ENCODE measurements around the gene KREMEN2.

GRCh38 chr16:2948807-2949704 lies 15.0 kb upstream of the KREMEN2 start:
- TF ChIP-seq POLR2A (IDR thresholded peaks at IDR 0.05; ENCODE audit: low read depth, low read length) (no peak), CTCF (IDR thresholded peaks at IDR 0.05; ENCODE audit: extremely low read depth in 1 of 2, insufficient read depth in 1 of 2, low read depth in 1 of 2, low read length in 2 of 2) (no peak), FOS (IDR thresholded peaks at IDR 0.05; ENCODE audit: borderline replicate concordance, insufficient read depth, low read length) (no peak), POLR2AphosphoS5 (IDR thresholded peaks at IDR 0.05; ENCODE audit: insufficient read depth, low read depth, low read length) (no peak)

Measured in endothelial cell of umbilical vein (primary cell).